B cell (primary cell): ENCODE data around the gene RNFT2.

Experiments used
- EZH2 ChIP-seq: IDR thresholded peaks from 2 replicates; pipeline ENCODE4 v1.6.1; 2012; ENCODE audit warnings: borderline replicate concordance, low read depth, mild to moderate bottlenecking, moderate library complexity, low read length; ENCODE audit not compliant: insufficient read depth, poor library complexity, severe bottlenecking
- TF ChIP-seq, protein P1 (sequence below): fragments of 200-600 bp; IDR thresholded peaks from one replicate; pipeline ENCODE4 v1.8.0; 2022; ENCODE audit warnings: antibody characterized with exemption, mild to moderate bottlenecking

- TF ChIP-seq, protein P1, sequence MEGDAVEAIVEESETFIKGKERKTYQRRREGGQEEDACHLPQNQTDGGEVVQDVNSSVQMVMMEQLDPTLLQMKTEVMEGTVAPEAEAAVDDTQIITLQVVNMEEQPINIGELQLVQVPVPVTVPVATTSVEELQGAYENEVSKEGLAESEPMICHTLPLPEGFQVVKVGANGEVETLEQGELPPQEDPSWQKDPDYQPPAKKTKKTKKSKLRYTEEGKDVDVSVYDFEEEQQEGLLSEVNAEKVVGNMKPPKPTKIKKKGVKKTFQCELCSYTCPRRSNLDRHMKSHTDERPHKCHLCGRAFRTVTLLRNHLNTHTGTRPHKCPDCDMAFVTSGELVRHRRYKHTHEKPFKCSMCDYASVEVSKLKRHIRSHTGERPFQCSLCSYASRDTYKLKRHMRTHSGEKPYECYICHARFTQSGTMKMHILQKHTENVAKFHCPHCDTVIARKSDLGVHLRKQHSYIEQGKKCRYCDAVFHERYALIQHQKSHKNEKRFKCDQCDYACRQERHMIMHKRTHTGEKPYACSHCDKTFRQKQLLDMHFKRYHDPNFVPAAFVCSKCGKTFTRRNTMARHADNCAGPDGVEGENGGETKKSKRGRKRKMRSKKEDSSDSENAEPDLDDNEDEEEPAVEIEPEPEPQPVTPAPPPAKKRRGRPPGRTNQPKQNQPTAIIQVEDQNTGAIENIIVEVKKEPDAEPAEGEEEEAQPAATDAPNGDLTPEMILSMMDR = no peak
- no peak for TF ChIP-seq EZH2
Observed at GRCh38 chr12:116800918-116801317, 62.8 kb downstream of the RNFT2 start.
